Measurements from ENCODE around the gene ADAR.

- TF ChIP-seq POLR2A (IDR thresholded peaks at IDR 0.05): no peak
- TF ChIP-seq CTCF (IDR thresholded peaks at IDR 0.05): no peak
- no peak for TF ChIP-seq POLR2AphosphoS5 (IDR thresholded peaks at IDR 0.05)
These were observed 60.8 kb downstream of the ADAR start for GRCh38 chr1:154547105-154547732.

Measured in breast epithelium (tissue), 3 donors.